Anterior cingulate cortex (tissue), 58 donors: ENCODE data around the gene NECAB2.
A peak's percentile ranks its signal among the peaks of the same experiment; 100 is the strongest.

Experiments
- DNase-seq, 58 donors: peaks; one replicate each; lab custom pipeline; 2025; lab: John Stamatoyannopoulos, UW

The NECAB2 gene

DNA sequence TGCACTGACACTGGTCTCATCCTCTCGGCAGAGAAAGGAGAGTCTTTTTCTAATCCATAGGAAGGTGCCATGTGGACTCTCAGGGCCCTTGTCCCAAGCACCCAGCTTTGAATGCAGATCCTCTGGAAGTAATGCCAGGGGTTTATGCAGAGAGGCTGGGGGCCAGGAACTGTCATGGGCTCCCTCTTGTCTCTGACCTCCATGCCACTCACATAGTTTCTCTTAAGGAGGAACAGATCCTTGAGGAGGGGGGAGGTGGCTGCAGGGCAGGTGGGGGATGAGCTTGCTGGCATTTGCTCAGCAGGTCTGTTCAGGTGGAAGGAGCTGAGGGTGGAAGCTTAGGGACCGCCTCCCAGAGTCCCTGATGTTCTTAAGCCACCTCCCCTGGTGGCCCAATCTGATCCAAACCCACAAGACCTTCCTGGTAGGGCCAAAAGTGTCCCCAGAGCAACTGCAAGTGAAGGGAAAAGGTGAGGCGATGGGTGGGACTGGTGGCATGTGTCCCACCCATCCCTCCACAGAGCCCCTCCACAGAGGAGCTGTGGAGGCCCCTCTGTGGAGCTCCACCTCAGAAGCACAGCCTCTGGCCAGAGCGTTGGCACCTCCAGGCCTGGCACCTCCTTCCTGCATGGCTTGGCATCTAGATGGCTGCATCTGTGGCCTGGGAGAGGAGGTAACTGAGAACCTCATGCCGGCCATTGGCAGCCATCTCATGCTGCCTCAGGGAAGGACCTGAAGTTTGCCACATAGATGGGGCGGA is 9.2 kb downstream of the NECAB2 start:
- DNase-seq = no peak

DNA sequence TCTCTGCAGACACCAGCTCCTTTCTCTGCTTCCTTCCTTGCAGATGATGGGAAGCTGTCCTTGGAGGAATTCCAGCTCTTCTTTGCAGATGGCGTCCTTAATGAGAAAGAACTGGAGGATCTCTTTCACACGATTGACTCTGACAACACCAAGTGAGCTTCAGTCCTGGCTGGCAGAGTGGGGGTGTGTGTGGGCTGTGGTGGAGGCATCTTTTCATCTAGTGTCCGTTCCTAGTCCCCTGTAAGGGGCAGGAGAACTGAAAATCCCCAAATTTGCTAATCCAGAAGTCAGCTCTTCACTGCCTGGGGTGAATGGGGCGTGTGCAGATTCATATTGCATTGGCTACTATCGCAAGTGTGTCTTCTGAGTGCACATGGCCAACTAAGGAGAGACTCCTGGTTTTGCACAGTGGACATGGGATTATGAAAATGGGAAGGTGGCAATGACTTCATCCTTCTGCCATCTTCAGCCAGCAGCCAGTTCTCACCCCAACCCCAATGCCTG is 10.4 kb downstream of the NECAB2 start:
- no peak for DNase-seq

DNA sequence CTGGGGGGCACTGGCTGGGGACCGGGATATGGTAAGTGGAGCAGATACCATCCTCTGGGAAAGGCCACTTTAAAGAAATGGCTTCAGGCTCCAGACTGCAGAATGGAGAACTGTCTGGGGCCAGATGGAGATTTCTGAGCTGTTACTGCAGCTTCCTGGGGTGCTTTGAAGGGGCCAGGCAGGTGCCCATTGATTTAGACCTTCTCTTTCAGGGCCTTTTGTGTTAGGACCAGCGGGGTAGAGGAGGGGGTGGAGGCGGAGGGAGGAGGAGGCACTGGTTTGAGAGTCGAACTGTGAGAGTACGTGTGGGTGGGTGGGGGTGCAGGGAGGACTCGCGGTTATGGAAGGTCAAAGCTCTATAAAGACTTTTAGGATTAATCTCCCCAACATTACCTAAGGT is 11.4 kb downstream of the NECAB2 start:
- no peak for DNase-seq

DNA sequence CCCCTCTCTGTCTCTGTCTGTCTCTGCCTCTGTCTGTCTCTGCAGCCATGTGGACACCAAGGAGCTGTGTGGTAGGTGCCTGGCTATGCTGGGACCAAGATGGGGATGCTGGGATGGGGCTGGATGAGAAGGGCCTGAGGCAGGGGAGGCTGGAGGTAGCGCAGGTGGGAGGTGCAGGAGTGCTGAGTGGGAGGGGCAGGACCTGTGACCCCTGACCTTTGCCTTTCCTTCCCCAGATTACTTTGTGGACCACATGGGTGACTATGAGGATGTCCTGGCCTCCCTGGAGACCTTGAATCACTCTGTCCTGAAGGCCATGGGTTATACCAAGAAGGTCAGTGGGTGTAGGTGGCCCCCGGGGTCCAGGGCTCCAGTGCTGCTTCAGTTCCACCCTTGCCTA is 12.8 kb downstream of the NECAB2 start:
- no peak for DNase-seq

DNA sequence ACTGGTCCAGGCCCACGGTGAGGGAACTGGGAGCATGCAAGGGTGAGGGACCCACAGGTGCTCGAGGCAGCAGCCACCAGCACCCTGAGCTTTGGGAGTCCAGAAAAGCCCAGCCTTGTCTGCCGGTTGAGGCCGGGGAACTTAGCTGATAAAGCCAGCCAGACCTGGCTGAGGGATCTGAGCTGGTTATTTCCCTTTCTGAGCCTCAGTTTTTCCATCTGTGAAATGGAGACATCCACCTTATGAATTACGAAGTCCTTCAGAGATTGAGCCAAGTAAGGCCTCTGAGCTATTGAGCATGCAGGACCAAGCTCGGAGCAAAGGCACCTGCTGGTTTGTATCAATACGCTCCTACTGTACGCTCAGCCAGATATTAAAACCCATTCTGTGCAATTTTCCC is 13.8 kb downstream of the NECAB2 start:
- DNase-seq = no peak

DNA sequence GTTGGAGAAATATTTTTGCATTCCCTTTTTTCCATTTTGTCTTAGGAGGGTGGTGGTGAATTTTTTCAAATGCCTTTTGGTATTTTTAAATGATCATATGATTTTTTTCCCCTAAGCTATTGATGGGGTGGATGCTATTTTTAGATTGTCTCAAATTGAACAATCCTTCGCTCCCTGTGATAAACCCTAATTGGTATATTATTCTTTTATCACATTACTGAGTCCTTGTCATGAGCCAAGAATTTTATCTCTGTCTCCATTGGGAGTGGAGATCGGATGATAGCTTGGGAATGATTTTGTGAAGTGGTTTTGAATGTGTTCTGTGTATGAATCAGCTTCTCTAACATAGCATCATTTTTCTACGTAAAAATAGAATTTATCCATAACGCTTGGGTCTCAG is 15.4 kb downstream of the NECAB2 start:
- no peak for DNase-seq

DNA sequence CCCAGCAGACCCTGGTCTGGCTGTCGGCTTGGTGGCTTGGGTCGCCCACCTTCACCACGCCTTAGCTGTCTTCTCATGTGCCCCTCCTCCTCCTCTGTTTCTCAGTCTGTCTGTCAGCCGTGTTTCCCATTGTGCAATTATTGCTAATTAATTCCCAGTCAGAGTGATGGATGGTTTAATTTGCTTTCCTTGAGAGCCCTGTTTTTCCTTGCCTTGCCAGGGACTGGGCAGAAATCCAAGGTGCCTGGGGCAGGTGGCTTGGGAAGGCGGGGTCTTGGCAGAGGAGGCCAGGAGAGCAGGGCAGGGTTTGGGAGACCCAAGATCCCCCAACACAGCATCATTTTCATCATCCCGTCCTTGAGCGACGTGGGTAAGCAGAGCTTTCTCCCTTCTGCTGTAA is 21.3 kb downstream of the NECAB2 start:
- no peak for DNase-seq

DNA sequence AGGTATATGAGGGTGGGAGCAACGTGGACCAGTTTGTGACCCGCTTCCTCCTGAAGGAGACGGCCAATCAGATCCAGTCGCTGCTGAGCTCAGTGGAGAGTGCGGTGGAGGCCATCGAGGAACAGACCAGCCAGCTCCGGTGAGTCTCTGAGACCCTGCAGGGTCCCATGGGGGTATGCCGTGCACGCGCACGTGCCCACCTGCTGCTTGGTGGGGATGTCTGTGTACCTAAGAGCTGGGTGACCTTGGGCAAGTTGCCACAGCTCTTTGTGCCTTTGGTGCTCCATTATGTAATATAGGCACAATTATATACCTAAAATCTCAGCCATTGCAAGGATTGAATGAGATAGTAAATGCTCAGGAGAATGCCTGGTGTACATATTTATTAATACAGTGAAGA is 22.4 kb downstream of the NECAB2 start:
- DNase-seq = no peak

DNA sequence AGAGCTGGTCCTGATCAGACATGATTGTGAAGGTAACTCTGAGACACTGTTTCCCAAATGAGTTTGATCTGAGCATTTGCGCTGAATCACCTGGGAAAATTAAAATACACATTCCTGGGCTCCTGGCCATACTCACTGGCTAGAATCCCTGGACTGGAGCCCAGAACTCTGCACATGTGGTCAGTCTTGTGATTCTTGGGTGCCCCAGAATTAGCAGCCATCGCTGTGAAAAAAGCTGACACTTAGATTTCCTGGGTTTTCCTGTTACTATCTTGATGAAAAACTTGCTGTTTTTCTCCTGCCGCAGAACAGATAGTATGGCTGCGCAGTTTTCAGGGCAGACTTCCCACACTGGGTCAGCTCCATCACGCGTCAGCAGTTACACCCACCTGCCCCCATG is 24.6 kb downstream of the NECAB2 start:
- peak in 43 of 58 donors; percentile 10 to 76 (median 35) for DNase-seq

DNA sequence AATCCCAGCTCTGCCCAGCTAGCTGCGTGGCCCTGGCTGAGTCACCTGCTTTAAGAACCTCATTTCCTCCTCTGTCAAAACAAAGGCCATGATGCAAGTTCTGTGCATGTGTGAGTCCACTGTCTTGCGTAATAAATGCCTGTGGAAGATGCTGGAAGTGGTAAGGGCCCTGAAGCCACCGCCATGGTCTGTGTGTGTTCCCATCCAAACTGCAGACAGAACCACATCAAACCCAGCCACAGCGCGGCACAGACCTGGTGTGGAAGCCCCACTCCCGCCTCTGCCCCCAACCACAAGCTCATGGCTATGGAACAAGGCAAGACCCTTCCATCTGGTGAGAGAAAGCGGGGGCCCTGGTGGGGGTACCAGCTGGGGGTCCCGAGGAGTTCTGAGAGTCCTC is 26.0 kb downstream of the NECAB2 start:
- no peak for DNase-seq

DNA sequence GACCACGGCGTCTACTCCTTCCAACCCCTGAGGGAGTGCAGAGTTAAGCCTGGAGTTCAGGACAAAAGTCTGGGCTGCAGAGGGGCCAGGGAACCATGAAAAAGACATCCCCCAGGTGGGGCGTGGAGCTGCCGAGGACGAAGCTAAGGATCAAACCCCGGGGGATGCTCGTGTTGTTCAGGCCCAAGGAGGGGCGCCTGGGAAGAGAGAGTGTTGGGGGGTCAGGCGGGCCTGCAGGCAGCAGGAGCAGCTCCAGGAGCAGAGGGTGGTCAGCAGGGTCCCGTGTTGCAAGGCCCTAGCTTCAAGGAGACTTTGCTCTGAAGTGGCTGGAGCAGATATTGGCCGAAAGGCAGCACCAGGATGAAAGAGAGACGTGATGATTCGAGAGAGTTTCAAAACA is 26.7 kb downstream of the NECAB2 start:
- no peak for DNase-seq

DNA sequence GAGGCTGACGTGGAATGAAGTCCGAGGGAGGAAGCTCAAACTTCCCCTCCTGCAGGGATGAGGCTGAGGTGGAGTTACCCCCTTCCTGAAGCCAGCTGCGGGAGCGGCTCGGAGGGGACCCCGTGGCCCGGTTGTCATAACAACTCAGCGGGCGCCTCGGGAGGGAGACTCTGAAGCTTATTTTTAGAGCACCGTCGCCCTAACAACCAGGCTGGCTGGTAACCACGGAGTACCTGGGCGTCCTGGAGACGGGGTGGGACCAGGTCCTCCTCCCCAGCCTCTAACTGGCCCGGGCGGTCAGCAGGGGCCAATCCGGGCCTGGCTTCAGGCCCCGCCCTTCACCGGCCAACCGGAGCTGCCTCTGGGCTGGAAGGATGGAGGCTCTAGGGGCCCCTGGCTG is 27.7 kb downstream of the NECAB2 start:
- DNase-seq = peak in 40 of 58 donors; percentile 4 to 80 (median 32)

DNA sequence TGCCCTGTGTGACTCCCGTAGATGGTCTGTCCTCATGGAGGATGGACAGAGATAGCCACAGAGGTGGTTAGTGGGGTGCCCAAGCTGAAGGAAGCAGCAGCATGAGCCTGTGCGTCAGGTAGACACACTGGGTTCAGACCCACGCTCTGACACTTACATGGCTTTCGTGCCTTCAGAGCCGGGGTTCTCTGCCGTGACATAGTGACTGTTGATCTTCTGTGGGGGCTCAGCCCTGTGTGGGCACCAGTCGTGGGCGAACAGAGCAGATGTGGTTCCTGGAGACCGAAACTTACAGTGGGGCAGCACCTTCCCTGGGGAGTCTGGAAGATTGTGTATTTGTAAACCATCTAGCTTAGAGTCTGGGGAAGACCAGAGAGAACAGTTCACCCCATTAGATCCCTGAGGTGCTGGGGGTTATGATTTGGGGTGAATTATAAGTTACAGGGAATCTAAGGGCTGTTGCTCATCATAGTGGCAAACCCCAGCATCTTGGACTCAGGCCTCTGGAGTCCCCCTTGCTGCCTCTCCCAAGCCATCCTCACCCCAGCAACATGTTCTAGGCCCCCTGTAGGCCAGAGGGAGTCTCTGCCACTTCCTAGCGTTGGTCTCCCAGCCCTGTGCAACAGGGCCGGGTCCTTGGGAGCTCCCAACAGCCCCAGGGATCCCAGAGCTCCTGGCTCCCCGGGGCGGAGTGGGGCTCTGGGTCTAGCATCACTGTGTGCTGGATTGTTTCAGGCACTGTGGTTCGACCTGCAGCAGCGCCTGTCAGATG is 28.6 kb downstream of the NECAB2 start:
- no peak for DNase-seq

DNA sequence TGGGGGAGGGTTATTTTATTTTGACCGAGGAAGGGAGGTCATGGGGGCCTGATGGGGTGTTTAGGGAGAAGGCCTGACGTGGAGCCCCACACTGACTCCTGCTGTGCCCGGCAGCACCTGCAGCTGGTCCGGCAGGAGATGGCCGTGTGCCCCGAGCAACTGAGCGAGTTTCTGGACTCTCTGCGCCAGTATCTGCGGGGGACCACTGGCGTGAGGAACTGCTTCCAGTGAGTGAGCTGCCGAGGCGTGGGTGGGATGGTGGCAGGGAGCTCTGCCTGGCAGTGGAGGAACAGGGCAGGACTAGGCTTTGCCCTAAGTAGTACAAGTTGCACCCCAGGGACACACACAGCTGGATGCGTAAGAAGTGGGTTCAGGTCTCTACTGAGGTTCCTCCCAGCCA is 30.0 kb downstream of the NECAB2 start:
- DNase-seq = no peak

DNA sequence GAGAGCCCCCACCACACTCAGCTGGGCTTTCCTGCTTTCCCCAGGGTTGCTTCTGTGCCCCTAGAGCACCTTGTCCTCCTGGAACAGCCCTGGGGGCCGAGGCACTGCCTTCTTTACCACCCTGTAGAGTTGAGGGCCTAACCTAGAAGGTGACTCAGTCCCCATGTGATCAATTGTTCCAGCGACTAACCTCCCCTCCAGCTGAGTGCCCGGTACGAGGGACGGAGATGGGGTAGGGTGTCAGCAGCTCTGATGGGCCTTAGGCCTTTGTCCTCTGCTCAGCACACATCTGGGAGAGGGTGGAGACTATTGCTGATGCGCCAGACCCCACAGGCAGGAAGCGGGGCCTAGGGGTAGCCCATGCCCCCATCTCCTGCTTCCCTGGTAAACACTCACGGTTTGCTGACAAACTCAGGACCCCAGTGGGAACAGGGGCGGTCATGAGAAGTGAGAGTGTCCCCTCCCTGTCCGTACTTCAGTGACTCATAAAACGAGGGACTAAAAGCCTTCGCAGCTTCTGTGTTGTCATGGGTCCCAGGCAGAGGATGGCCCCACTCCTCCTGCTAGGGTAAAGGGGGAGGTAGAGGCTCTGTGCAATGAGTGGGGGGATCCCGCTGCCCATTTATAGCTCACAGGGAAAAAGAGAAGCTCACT is 33.1 kb downstream of the NECAB2 start:
- DNase-seq = no peak

DNA sequence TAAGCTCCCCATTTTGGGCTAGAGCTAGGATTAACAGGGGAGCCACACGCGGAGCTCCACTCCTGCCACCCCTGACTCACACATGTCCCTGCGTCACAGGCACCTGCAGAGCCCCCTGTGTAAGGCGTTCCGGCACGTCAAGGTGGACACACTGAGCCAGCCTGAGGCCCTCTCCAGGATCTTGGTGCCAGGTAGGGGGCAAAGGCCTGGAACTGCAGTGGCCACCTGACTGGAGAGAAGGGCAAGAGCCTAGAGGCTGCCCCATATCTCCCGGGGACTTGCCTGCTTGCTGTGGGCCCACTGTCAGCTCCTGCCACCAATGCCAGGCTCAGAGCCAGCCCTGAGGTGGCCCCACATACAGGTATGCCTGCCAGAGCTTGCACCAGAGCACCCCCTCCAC is 33.7 kb downstream of the NECAB2 start:
- no peak for DNase-seq

DNA sequence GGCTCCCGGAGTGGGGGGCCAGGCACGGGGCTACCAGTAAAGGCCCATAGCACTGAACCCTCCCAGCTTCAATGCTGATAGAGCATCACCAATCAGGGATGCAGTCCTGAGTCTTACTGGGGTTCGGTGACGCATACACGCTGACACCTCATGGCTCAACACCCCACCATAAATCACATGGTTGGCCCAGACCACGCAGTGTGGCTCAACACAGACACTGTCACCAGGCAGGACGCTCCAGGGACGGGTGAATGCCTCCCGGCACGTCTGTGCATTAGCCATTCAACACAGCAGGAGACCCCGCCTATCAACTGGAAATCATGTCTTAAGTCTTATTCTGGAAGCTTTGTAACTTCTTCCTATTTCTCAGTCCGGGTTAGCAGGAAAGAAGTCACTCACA is 35.0 kb downstream of the NECAB2 start:
- no peak for DNase-seq

DNA sequence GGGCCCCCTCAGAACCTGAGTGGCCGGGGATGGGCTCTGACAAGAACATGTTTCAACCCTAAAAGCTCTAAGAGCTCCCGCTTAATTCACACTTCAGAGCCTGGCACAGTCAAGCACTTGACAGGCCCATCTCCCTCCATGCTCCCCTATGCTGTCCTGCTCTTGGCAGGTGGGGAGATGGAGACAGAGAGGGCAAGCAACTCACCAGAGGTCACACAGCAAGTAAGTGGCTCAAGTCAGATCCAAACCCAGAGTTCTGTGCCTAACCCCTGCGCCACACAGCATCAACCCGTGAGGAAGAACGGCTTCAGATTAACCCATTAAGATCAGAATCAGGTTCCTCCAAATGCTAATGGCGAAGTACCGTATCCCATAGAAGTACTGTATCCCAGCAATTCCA is 36.4 kb downstream of the NECAB2 start:
- no peak for DNase-seq

DNA sequence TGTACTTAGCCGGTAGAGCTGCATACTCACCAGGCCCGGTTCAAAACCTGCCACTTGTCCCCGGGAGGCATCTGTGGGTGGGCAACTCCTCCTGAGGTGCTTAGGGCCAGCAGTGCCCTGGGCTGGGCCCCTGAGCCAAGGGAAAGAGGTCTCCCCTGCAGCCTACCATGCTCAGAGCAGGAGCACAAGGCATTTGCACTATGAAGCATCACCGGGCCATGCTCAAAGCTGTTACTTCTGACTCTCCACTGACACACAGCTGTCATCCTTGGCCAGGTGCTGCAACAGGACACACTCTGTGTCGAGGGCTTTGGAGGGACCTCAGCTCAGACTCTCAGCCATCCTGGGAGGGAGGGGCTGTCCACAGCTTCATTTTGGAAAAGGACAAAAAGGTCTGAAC is 37.3 kb downstream of the NECAB2 start:
- DNase-seq = no peak

DNA sequence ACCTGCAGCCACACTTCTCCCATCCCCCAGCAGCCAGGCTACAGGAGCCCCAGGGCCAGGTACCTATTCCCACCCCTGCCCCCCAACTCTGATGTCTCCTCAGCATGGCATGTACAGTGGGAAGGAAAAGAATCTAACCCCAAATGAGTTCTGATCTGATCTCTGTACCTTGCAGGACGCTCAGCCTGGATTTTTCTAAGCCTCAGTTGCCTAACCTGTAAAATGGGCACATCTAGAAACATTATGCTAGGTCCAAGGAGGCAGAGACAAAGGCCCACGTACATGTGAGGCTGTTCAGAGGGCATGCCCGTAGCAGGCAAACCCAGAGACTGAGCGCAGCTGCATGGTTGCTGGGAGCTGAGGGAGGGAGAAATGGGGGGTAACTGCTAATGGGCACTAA is 39.5 kb downstream of the NECAB2 start:
- no peak for DNase-seq

DNA sequence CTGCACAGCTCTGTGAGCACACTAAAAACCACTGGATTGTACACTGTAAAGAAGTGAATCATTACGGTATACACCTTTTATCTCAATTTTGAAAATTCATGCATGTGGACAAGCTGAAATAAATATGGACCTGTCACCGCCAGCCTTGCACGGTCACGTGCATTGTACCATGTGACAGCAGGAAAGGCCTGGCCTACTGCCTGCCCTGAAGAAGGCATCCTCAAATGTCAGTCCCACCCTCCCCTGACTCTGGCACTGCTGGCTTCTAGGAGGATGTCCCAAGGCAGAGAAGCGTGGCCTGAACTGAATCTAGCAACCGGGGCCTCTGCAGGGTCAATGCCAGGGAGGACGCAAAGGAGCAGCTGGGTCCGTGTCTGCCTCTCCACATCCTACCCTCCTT is 39.9 kb downstream of the NECAB2 start:
- no peak for DNase-seq

DNA sequence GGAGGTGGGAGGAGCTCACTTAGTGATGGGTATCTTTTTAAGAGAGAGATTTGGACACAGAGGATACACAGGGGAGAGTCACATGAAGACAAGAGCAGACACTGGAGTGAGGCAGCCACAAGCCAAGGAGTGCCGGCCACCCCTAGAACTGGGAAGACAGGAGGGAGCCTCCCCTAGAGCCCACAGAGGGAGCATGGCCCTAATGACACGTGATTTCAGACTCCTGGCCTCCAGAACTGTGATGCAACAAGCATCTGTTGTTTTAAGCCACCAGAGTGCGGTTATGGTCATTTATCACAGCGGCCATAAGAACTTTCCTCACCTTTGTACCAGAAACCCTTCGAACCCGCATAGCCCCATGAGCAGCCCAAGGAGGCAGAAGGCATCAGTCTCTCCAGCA is 41.2 kb downstream of the NECAB2 start:
- DNase-seq = no peak
